Cardiac fibroblast (primary cell): ENCODE results near the gene KRT33B.

Experiments used
- DNase-seq, 2 donors: peaks; one replicate each; pipeline versions ENCODE4 v3.0.0 to v3.0.0-alpha.2; 2010; ENCODE audit warnings: low read depth in 2 of 2
- H3K4me3 ChIP-seq, 2 donors: replicated peaks in 1 of 2; 1 replicate in 1 of 2; 2 replicates in 1 of 2; pipeline ENCODE4 v1.5.1; 2011; ENCODE audit warnings: low read depth in 2 of 2, low read length in 2 of 2, mild to moderate bottlenecking in 2 of 2, moderate library complexity in 1 of 2
- TF ChIP-seq, protein P1 (sequence below): IDR thresholded peaks from one replicate; pipeline ENCODE4 v1.5.1; 2011; ENCODE audit warnings: low read depth, mild to moderate bottlenecking, low read length, inconsistent platforms

Gene KRT33B

DNA sequence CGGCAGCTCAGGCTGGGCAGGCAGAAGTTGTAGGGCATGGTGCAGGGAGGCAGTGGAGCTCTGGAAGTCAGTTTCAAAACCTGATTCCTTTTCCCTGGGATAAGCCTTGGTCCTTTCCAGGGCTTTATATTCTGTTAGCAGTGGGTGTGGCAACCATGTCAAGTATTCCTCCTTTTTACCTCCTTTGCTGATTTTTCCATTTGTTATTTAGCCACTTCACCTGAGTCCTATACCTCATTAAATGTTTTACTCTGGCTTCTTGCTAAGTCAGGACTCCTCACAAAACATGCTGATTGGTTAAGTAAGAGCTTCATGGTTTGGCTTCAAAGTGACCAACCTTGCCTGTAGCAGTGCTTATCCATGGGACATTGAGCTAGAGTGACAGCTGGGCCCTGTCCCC lies at the start of gene KRT33B:
Gene KRT33B, minus strand, starts transcription at position 101 of the 400 bp plus-strand sequence. Its CDS starts 63 bp downstream, at position 38.
- H3K4me3 ChIP-seq, result no peak within 1 kb of the TSS
- TF ChIP-seq, protein P1, sequence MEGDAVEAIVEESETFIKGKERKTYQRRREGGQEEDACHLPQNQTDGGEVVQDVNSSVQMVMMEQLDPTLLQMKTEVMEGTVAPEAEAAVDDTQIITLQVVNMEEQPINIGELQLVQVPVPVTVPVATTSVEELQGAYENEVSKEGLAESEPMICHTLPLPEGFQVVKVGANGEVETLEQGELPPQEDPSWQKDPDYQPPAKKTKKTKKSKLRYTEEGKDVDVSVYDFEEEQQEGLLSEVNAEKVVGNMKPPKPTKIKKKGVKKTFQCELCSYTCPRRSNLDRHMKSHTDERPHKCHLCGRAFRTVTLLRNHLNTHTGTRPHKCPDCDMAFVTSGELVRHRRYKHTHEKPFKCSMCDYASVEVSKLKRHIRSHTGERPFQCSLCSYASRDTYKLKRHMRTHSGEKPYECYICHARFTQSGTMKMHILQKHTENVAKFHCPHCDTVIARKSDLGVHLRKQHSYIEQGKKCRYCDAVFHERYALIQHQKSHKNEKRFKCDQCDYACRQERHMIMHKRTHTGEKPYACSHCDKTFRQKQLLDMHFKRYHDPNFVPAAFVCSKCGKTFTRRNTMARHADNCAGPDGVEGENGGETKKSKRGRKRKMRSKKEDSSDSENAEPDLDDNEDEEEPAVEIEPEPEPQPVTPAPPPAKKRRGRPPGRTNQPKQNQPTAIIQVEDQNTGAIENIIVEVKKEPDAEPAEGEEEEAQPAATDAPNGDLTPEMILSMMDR, result no peak
- no peak for DNase-seq

DNA sequence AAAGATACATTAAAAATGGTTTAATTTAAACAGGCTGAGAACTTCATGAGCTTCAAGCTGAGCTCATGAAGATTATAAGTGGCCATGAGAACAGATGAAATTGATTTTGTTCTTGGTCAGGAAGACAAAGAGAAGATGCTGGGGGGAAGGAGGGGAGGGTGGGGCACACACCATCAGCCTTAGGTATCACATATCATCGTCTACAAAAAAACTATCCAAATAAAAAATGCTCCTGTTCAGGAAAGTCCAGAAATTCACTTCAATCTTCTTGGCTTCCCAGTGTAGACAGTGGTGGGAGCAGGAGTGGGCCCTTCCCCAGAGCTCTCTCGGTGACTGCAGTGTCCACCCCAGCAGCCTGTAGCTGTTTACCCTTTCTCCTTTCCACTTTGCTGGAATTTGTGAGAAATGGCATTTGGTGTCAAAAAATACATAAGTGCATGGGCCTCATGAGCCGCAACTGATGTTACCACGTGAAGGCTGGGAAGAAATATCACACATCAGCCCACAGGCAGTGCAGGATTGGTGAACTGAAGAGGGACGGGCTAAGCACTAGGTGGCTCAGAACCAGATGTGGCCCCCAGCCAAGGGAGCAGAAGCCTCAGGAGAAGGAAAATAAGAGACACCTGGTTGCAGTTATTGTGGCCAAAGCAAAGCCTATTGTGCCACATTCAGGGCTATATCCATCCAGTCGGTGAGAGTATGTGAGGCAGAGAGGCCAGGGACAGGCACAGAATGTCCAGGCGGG lies 48.7 kb upstream of the KRT33B start:
- no peak overlapping the region for H3K4me3 ChIP-seq
- no peak for DNase-seq
- TF ChIP-seq, protein P1, result no peak

DNA sequence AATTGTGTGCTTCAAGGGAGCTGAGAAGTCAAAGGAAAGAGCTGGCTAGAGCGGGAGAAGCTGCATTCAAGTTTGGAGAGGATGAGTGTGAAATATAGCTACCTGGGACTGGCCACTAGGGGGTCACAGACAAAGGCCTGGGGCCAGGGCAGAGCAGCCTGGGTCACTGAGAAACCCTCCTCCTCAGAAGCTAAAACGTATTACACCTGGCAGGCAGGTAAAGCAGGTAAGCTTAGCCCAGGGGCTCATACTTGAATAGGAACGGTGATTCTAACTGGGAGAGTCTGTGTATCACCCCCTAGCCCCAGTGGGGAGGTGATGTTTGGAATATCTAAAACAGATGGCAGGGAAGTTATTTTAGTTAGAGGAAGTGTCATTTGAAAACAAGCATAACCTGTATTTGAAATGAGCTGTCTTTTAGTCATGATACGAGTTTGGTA lies 48.0 kb upstream of the KRT33B start:
- H3K4me3 ChIP-seq, result no peak overlapping the region
- no peak for DNase-seq
- TF ChIP-seq, protein P1, result peak; percentile 15

DNA sequence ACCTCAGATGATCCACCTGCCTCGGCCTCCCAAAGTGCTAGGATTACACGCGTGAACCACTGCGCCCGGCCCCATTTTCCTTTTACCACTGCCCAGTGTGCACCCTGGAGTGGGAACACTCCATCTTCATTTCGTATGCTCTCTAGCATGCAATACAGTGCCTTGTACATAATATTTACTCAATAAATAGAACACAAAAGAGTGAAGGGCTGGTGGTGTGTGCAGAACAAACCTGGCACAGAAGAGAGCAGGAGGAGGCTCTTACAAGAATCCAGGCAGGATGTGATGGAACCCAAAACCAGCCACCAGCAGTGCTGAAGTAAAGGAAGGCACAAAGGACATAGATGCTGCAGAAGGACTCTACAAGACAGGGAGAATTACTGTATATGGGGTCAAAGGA lies 47.5 kb upstream of the KRT33B start:
- no peak overlapping the region for H3K4me3 ChIP-seq
- TF ChIP-seq, protein P1, result no peak
- DNase-seq, result no peak

DNA sequence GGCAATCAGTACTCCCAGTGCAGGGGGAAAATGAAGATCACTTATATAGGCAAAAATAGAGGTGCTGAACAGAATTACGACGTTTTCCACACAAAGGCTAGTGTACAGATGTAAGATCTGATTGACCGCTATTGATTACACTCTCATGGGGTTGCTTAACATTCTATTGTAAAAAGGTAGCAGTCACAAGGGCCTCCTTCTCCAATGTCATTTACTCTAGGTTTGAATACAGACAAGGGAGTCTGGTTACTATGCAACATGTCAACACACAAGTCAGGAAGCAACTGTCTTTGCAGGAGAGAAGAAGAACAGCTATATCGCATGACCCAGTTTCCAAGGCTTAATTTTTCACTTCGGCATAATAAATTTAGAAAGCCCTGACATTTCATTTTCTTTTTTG lies 46.9 kb upstream of the KRT33B start:
- no peak for DNase-seq
- TF ChIP-seq, protein P1, result no peak
- H3K4me3 ChIP-seq, result no peak overlapping the region

DNA sequence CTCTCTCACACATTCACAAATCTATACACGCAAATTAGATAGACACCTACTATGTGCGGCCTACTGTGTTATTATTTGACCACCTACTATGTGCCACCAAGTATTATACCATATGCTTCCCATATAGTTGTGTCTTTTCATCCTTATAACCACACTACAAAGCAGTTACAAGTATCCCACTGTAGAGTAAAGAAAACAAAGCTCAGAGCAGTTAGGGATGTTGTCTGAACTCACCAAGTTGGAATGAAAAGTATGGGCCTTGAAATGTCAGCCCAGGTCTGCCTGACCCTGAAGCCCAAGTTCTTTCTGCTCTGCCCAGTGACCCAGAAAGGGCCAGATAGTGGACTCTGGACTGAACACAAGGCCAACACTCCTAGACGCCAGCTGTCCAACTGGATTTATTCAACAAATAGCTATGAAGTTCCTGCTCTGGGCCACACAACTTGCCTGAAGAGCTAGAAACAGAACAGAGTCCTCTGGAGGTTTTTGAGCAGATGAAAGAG lies 46.3 kb upstream of the KRT33B start:
- peak; percentile 19 to 43 for DNase-seq
- TF ChIP-seq, protein P1, result no peak
- no peak overlapping the region for H3K4me3 ChIP-seq

DNA sequence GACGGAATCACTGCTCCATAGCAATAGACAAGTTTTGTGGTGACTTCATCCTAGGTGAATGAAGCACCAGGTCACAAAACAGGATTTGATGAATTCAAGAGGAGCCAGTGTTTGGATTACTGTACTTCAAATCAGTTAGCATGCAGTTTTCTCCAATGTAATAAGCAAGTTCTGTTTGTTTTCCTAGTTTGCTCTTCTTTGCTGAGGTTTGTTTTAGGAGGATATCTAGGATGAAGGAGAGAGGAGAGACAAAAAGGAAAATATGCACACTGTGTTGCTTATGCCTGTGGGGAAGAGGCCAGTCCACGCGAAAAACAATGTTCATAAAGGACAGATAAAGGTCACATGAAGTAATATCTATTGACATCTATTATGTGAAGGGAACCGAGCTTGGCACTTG lies 45.8 kb upstream of the KRT33B start:
- no peak overlapping the region for H3K4me3 ChIP-seq
- no peak for DNase-seq
- TF ChIP-seq, protein P1, result no peak
